TTC549 (cell line): ENCODE measurements around the gene ZDHHC4.

Experiments
- FAIRE-seq: peaks from 2 replicates; lab custom pipeline; 2012; peaks lifted over from hg19 to GRCh38; lab: Jason Lieb, UNC

The ZDHHC4 gene

GRCh38 chr7:6577369-6578113 lies at the start of gene ZDHHC4:
ZDHHC4 (plus strand) TSS chr7:6577454; CDS start chr7:6580562, 3,108 bp downstream.
- no peak for FAIRE-seq

- FAIRE-seq: no peak
Measured at GRCh38 chr7:6528401-6529130, 48.7 kb upstream of the ZDHHC4 start.

GRCh38 chr7:6529643-6530042 lies 47.6 kb upstream of the ZDHHC4 start:
- no peak for FAIRE-seq

- no peak for FAIRE-seq
Measured at GRCh38 chr7:6530626-6531491, 46.4 kb upstream of the ZDHHC4 start.

GRCh38 chr7:6531492-6532279 lies 45.6 kb upstream of the ZDHHC4 start:
- FAIRE-seq: no peak

GRCh38 chr7:6532516-6532915 lies 44.7 kb upstream of the ZDHHC4 start:
- FAIRE-seq: no peak

GRCh38 chr7:6533893-6534495 lies 43.3 kb upstream of the ZDHHC4 start:
- no peak for FAIRE-seq

- no peak for FAIRE-seq
Measured at GRCh38 chr7:6536262-6537260, 40.7 kb upstream of the ZDHHC4 start.

- no peak for FAIRE-seq
Measured at GRCh38 chr7:6542368-6542767, 34.9 kb upstream of the ZDHHC4 start.

- FAIRE-seq: no peak
Measured at GRCh38 chr7:6545398-6546126, 31.7 kb upstream of the ZDHHC4 start.

GRCh38 chr7:6546498-6547251 lies 30.6 kb upstream of the ZDHHC4 start:
- FAIRE-seq: no peak

GRCh38 chr7:6547400-6547799 lies 29.9 kb upstream of the ZDHHC4 start:
- no peak for FAIRE-seq

- FAIRE-seq: no peak
Measured at GRCh38 chr7:6551016-6551511, 26.2 kb upstream of the ZDHHC4 start, which contains the start of gene GRID2IP. GRID2IP (minus strand) TSS chr7:6551461; CDS start chr7:6551436, 25 bp downstream.

GRCh38 chr7:6553448-6554044 lies 23.7 kb upstream of the ZDHHC4 start:
- no peak for FAIRE-seq

- no peak for FAIRE-seq
Measured at GRCh38 chr7:6554848-6555247, 22.4 kb upstream of the ZDHHC4 start.

GRCh38 chr7:6556196-6556595 lies 21.1 kb upstream of the ZDHHC4 start:
- no peak for FAIRE-seq

GRCh38 chr7:6558837-6559236 lies 18.4 kb upstream of the ZDHHC4 start:
- FAIRE-seq: no peak

- FAIRE-seq: no peak
Measured at GRCh38 chr7:6559896-6560295, 17.4 kb upstream of the ZDHHC4 start.
